OCI-LY3 (cell line): Measurements from ENCODE around the gene AHR.

Experiments used
- H2AFZ ChIP-seq: fragments of 200-600, 300-600 bp; shearing (Covaris generic); 2 replicates; pipeline ENCODE4 v1.6.0; 2014; ENCODE audit warnings: antibody characterized with exemption, low read depth, low read length
- H3K27ac ChIP-seq: fragments of 200-600, 300-600 bp; sonication (generic); 2 replicates; pipeline ENCODE4 v1.5.1; 2014; ENCODE audit warnings: mild to moderate bottlenecking, low read length, moderate library complexity, mixed read lengths
- H3K27me3 ChIP-seq: fragments of 200-600, 300-600 bp; sonication (generic); 2 replicates; pipeline ENCODE4 v1.6.1; 2014; ENCODE audit warnings: low read depth, low read length, mixed read lengths
- H3K36me3 ChIP-seq: fragments of 200-600, 300-600 bp; sonication (generic); replicated peaks from 2 replicates; pipeline ENCODE3; 2014; ENCODE audit warnings: low read depth, low read length, mixed read lengths
- H3K4me1 ChIP-seq: fragments of 300-600, 200-600 bp; sonication (generic); 2 replicates; pipeline ENCODE4 v1.6.1; 2014; ENCODE audit warnings: low read length, mixed read lengths
- H3K4me2 ChIP-seq: fragments of 200-600, 300-600 bp; sonication (generic); 2 replicates; pipeline ENCODE4 v1.6.1; 2014; ENCODE audit warnings: low read length, mixed read lengths
- H3K4me3 ChIP-seq: fragments of 300-600, 200-600 bp; sonication (generic); 2 replicates; pipeline ENCODE4 v1.5.1; 2014; ENCODE audit warnings: antibody characterized with exemption, mild to moderate bottlenecking, low read length, moderate library complexity
- H3K79me2 ChIP-seq: fragments of 300-600, 200-600 bp; shearing (Covaris generic); 2 replicates; pipeline ENCODE4 v1.6.1; 2014; ENCODE audit warnings: mild to moderate bottlenecking, low read length, mixed read lengths
- H3K9ac ChIP-seq: fragments of 300-600, 200-600 bp; shearing (Covaris generic); 2 replicates; pipeline ENCODE4 v1.6.0; 2014; ENCODE audit warnings: mild to moderate bottlenecking, low read length, moderate library complexity
- H3K9me3 ChIP-seq: fragments of 200-600, 300-600 bp; shearing (Covaris generic); 2 replicates; pipeline ENCODE4 v1.6.1; 2014; ENCODE audit warnings: low read length, mixed read lengths; ENCODE audit not compliant: insufficient read depth
- H4K20me1 ChIP-seq: fragments of 200-600, 300-600 bp; sonication (generic); 2 replicates; pipeline ENCODE4 v1.6.1; 2016; ENCODE audit warnings: low read length, mixed read lengths; ENCODE audit not compliant: insufficient read depth
- CTCF ChIP-seq: fragments of 200-600, 300-600 bp; sonication (generic); IDR thresholded peaks from 2 replicates; pipeline ENCODE4 v1.5.1; 2014; ENCODE audit warnings: antibody characterized with exemption, low read length, low read depth
- EZH2phosphoT487 ChIP-seq: fragments of 200-600 bp; shearing (Covaris generic); IDR thresholded peaks from 2 replicates; pipeline ENCODE4 v1.6.1; 2018; ENCODE audit warnings: antibody characterized with exemption, mixed run types, low read depth

AHR gene

DNA sequence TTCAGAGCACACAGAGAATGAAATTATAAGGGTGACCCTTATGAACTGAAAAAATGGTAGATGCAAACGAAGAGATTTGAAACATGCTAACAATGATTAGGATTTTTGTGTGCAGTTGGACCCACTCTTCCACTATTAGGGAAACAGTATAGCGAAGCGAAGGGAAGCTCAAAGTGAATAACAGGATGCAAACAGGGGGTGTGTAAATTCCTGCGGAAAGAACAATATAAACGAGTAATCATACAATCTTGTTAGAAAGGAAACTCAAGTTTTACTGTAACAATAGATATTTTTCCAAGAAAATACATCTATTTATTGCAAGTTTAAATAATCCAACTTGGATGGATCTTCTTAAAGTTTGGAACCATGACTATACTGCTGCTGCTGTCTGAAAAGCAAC, 14.7 kb downstream of the AHR start:
- Histone ChIP-seq H3K4me1 (peaks cover 18% of the 10 kb centered on the region), H3K4me2 (no peak overlapping the region), H3K36me3 (peaks cover 65% of the 10 kb centered on the region), H2AFZ (no peak overlapping the region), H3K27me3 (no peaks in the 10 kb centered on the region), H3K9me3 (no peaks in the 10 kb centered on the region), H3K4me3 (no peak overlapping the region), H4K20me1 (peaks cover 97% of the 10 kb centered on the region), H3K79me2 (peaks cover 100% of the 10 kb centered on the region), H3K9ac (no peak overlapping the region), H3K27ac (no peak overlapping the region)
- TF ChIP-seq CTCF (no peak), EZH2phosphoT487 (no peak)

DNA sequence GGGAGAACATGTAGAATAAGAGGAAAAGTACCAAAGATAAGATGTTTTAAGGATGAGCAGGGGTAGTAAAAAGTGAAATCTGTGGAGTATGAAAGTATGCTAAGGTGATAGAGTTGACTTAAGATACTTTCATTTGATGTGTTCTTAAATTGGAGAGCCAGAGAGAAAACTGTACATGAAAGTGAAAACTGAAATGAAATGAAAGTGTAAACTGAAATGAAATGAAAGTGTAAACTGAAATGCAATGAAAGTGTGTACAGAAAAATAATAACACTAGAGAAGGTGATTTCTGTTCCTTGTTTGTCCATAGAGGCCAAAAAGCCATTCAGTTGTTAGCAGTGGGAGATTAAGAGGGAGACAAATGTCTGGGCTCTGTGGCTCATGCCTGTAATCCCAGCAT, 17.5 kb downstream of the AHR start:
- peaks cover 7% of the 10 kb centered on the region; the same call in 1 of the 2 replicates for H3K4me1 ChIP-seq
- H2AFZ ChIP-seq = no peak overlapping the region
- H3K27ac ChIP-seq = no peak overlapping the region
- TF ChIP-seq EZH2phosphoT487 = no peak
- TF ChIP-seq CTCF = no peak
- H3K4me2 ChIP-seq = no peak overlapping the region
- H4K20me1 ChIP-seq = peaks cover 97% of the 10 kb centered on the region
- H3K36me3 ChIP-seq = peaks cover 68% of the 10 kb centered on the region
- peaks cover 100% of the 10 kb centered on the region for H3K79me2 ChIP-seq
- no peaks in the 10 kb centered on the region for H3K27me3 ChIP-seq
- H3K9ac ChIP-seq = no peak overlapping the region
- no peak overlapping the region for H3K4me3 ChIP-seq
- H3K9me3 ChIP-seq = no peaks in the 10 kb centered on the region

DNA sequence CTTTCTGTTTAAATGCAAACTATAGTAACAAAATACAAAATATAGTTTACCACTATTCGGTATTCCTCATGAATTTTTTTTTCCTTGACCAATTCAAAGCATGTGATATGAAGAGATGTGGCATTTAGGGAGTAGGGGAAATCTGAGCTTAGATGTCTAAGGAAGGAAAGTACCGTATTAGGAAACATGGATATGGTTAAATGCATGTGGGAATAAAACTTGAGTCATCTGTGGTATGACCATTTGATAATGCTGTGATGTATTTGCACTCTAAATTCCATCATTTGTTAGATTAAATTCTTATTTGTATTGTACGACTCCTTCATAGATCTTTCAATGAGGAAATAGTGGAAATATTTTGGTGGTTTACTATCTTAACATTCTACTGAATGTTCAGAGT, 19.7 kb downstream of the AHR start:
- TF ChIP-seq EZH2phosphoT487 = no peak
- TF ChIP-seq CTCF = no peak
- Histone ChIP-seq H3K4me3 (no peak overlapping the region), H3K79me2 (peaks cover 100% of the 10 kb centered on the region), H3K9me3 (no peaks in the 10 kb centered on the region), H3K4me2 (no peak overlapping the region), H3K27ac (no peak overlapping the region), H4K20me1 (peaks cover 97% of the 10 kb centered on the region), H3K4me1 (0 out of 2 replicates have a peak, but pooled peaks cover under 1% of the 10 kb centered on the region), H3K9ac (no peak overlapping the region), H3K27me3 (no peaks in the 10 kb centered on the region), H2AFZ (no peak overlapping the region), H3K36me3 (peaks cover 67% of the 10 kb centered on the region)

GRCh38 chr7:17319164-17320101, 21.0 kb downstream of the AHR start:
- Histone ChIP-seq H3K9me3 (no peaks in the 10 kb centered on the region), H2AFZ (no peak overlapping the region), H3K4me2 (no peak overlapping the region), H3K79me2 (peaks cover 100% of the 10 kb centered on the region), H3K9ac (no peak overlapping the region), H3K36me3 (peaks cover 71% of the 10 kb centered on the region), H3K4me1 (no peaks in the 10 kb centered on the region), H3K4me3 (no peak overlapping the region), H4K20me1 (peaks cover 97% of the 10 kb centered on the region), H3K27ac (no peak overlapping the region), H3K27me3 (no peaks in the 10 kb centered on the region)
- TF ChIP-seq EZH2phosphoT487 (no peak), CTCF (no peak)
